Body of pancreas (tissue), 4 donors: ENCODE data around the gene CNOT1. TPM values are rescaled to one million over a fixed set of nuclear protein-coding genes. Genes with fewer than 3 reads are reported as not detected.
A peak's percentile ranks its signal among the peaks of the same experiment; 100 is the strongest.

ENCODE experiments used
- ATAC-seq: fragments of 150-250 bp; one replicate; pipeline ENCODE4 v1.9.1; 2016
- DNase-seq, 4 donors: peaks; one replicate each; pipeline ENCODE4 v3.0.0-alpha.2; 2019
- H3K27ac ChIP-seq, 4 donors: fragments of 200-600 bp; sonication (generic); 1 replicate in 3 of 4; 2 replicates in 1 of 4; pipeline versions ENCODE4 v1.5.1 to v1.6.1; 2016 to 2019; ENCODE audit warnings: mild to moderate bottlenecking in 1 of 4, mixed read lengths in 1 of 4, moderate library complexity in 1 of 4
- H3K27me3 ChIP-seq, 2 donors: fragments of 200-600 bp; sonication (generic); one replicate each; pipeline ENCODE4 v1.6.0; 2016; ENCODE audit warnings: mild to moderate bottlenecking in 1 of 2
- H3K36me3 ChIP-seq, 2 donors: fragments of 200-600 bp; sonication (generic); replicated peaks in 1 of 2; 2 replicates each; pipeline ENCODE4 v1.5.1; 2016; ENCODE audit warnings: low read depth in 2 of 2; ENCODE audit not compliant: insufficient read depth in 1 of 2
- H3K4me1 ChIP-seq: fragments of 200-600 bp; sonication (generic); one replicate; pipeline ENCODE4 v1.6.0; 2016
- H3K4me3 ChIP-seq, 2 donors: fragments of 200-600 bp; sonication (generic); 1 replicate in 1 of 2; 2 replicates in 1 of 2; pipeline ENCODE4 v1.5.1; 2016 to 2019
- H3K9me3 ChIP-seq, 3 donors: fragments of 200-600 bp; sonication (generic); 1 replicate in 2 of 3; 2 replicates in 1 of 3; pipeline ENCODE4 v1.5.1; 2016
- POLR2A ChIP-seq, 3 donors: fragments of 450-650 bp; IDR thresholded peaks; one replicate each; pipeline ENCODE4 v1.6.1; 2016; ENCODE audit warnings: antibody characterized with exemption in 3 of 3, mild to moderate bottlenecking in 2 of 3
- WGBS, 2 donors: methylation state at CpG; one replicate each; pipeline ENCODE4 v1.1.5; 2017; 5-methylcytosine and 5-hydroxymethylcytosine counted together
- intact Hi-C: fragments of 100-400 bp; cut with DNase I; formaldehyde crosslinking; loops from one replicate; pipeline ENCODE4 v1.15.1; 2023
- total RNA-seq, 2 donors: library from RNA; depleted of rRNA; stranded (reverse); fragments of >200 nt; gene quantifications; one replicate each; pipeline ENCODE4 v1.1.0, GENCODE V29; 2016
- TF ChIP-seq, protein P1 (sequence below), 7 experiments: fragments of 450-650 bp in 4 of 7; fragments of 200-600 bp in 3 of 7; sonication (generic) in 3 of 7; IDR thresholded peaks; one replicate each; pipeline ENCODE4 v1.5.1; 2016 to 2019; ENCODE audit warnings: antibody characterized with exemption in 7 of 7

The CNOT1 gene
- total RNA-seq, 2 donors from 2014 or later: 56.8 to 63.9 TPM

DNA sequence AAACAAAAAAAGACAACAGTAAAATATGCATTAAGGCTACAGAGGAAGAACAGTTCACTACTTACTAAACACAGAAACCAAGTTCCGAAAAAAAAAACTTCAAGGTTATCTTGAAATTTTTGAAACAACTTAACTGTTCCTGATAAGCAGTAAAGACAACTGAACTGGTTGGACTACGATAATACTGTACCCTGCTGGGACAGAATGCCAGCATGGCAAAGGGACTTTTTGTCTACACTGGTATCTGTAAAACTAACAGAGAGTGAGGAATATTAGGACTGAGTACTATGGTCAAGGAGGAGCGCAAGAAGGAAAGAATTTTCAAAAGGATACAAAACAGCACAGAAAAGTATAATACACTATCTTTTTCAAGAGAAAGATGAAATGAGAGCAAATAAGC is 94.5 kb downstream of the CNOT1 start:
- TF ChIP-seq POLR2A (IDR thresholded peaks at IDR 0.05): no peak
- TF ChIP-seq, protein P1, sequence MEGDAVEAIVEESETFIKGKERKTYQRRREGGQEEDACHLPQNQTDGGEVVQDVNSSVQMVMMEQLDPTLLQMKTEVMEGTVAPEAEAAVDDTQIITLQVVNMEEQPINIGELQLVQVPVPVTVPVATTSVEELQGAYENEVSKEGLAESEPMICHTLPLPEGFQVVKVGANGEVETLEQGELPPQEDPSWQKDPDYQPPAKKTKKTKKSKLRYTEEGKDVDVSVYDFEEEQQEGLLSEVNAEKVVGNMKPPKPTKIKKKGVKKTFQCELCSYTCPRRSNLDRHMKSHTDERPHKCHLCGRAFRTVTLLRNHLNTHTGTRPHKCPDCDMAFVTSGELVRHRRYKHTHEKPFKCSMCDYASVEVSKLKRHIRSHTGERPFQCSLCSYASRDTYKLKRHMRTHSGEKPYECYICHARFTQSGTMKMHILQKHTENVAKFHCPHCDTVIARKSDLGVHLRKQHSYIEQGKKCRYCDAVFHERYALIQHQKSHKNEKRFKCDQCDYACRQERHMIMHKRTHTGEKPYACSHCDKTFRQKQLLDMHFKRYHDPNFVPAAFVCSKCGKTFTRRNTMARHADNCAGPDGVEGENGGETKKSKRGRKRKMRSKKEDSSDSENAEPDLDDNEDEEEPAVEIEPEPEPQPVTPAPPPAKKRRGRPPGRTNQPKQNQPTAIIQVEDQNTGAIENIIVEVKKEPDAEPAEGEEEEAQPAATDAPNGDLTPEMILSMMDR (IDR thresholded peaks at IDR 0.05): no peak
- peaks cover 5 to 44% of the 10 kb centered on the region in 2 donors for H3K36me3 ChIP-seq
- WGBS, 2 donors: 30 to 39% methylated on average over 3 of the region's 3 CpGs
- intact Hi-C loops: no loop called here
- ATAC-seq (no peak), DNase-seq (no peak)
- peak overlapping the region in 1 of 4 donors; percentile 30 for H3K27ac ChIP-seq
- H3K27me3 ChIP-seq: no peaks in the 10 kb centered on the region
- no peaks in the 10 kb centered on the region for H3K9me3 ChIP-seq
- H3K4me3 ChIP-seq: no peak overlapping the region
- H3K4me1 ChIP-seq: peaks cover 7% of the 10 kb centered on the region

DNA sequence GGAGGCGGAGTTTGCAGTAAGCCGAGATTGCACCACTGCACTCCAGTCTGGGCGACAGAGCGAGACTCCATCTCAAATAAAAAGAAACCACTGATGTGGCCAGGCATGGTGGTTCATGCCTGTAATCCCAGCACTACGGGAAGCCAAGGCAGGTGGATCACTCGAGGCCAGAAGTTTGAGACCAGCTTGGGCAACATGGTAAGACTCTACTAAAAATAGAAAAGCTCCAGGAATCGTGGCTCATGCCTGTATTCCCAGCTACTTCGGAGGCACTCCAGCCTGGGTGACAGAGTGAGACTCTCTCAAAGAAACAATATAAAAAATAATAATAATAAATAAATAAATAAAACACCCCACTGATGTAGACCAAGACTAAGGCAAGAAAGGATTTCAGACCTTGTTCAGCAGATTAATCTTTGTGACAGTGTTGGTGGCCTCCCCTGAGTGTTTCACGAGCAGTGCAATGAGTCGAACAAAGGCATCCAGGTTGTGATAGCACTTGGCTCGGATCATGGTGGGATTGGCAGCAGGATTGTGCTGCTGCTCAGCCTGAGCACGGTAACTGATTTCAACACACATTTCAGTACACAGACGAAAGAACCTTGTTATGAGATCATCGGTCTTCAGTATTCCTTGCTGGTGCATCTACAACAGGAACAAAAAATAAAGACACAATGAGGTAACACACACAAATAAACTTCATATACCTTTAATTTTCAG is 95.7 kb downstream of the CNOT1 start:
- WGBS, 2 donors: 82 to 84% methylated on average over 14 of the region's 14 CpGs
- Histone ChIP-seq H3K4me1 (peaks cover 7% of the 10 kb centered on the region), H3K9me3 (no peaks in the 10 kb centered on the region), H3K4me3 (no peak overlapping the region), H3K27ac (no peak overlapping the region), H3K36me3 (peaks cover 5 to 41% of the 10 kb centered on the region in 2 donors), H3K27me3 (no peaks in the 10 kb centered on the region)
- ATAC-seq: no peak
- DNase-seq: no peak
- TF ChIP-seq POLR2A (IDR thresholded peaks at IDR 0.05): no peak
- TF ChIP-seq, protein P1 (IDR thresholded peaks at IDR 0.05): no peak
- intact Hi-C loops: loop anchor here (5.0 kb wide), 1 partner anchor 43 kb away; no protein-coding TSS in a partner anchor

DNA sequence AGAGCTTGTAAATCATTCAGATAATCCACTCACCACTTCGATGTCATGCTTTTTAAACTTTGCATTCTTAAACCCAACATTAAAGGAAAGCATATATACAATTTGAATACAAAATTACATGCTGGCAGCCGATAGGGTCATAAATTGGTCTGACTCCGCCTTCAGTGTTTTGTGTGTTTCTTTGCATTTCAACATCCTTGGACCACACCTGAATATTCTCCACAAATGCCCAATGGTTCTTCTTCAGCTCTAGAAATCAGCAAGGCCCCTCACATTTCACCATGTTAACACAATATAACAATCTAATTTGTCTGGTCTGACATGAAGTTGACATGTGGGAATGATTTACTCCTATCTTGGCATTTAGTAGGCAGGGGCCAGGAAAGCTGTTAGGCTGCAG is 97.2 kb downstream of the CNOT1 start:
- Histone ChIP-seq H3K36me3 (peaks cover 16 to 39% of the 10 kb centered on the region in 2 donors), H3K9me3 (no peaks in the 10 kb centered on the region), H3K27me3 (no peaks in the 10 kb centered on the region), H3K4me3 (no peak overlapping the region), H3K4me1 (peaks cover 7% of the 10 kb centered on the region), H3K27ac (no peak overlapping the region)
- ATAC-seq: no peak
- no peak for DNase-seq
- TF ChIP-seq, protein P1 (IDR thresholded peaks at IDR 0.05): no peak
- TF ChIP-seq POLR2A (IDR thresholded peaks at IDR 0.05): no peak
- WGBS, 2 donors: 90 to 95% methylated on average over 3 of the region's 3 CpGs
- intact Hi-C loops: loop anchor here (5.0 kb wide), 1 partner anchor 45 kb away; no protein-coding TSS in a partner anchor

DNA sequence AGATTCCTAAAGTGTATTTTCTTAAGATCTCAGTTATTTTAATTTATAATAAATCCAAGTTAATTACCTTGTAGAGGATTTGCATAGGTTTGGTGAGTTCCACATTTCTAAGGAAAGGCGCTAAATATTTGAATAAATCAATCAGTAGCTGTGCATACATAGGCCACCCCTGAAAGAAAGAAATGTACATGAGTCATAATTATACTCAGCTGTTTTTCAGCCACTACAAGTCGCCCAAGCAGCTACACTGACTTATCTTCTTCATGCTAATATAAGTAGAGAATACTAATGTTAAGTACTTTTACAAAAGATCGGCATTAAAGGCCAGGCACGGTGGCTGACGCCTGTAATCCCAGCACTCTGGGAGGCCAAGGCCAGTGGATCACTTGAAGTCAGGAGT is 99.4 kb downstream of the CNOT1 start:
- no peaks in the 10 kb centered on the region for H3K27me3 ChIP-seq
- intact Hi-C loops: loop anchor here (5.0 kb wide), 1 partner anchor 47 kb away; no protein-coding TSS in a partner anchor
- H3K9me3 ChIP-seq: no peaks in the 10 kb centered on the region
- WGBS, 2 donors: 86 to 92% methylated on average over 5 of the region's 5 CpGs
- H3K36me3 ChIP-seq: peaks cover 26 to 41% of the 10 kb centered on the region in 2 donors
- no peak for ATAC-seq
- DNase-seq: no peak
- H3K4me1 ChIP-seq: peaks cover 3% of the 10 kb centered on the region
- TF ChIP-seq POLR2A (IDR thresholded peaks at IDR 0.05): no peak
- TF ChIP-seq, protein P1 (IDR thresholded peaks at IDR 0.05): no peak
- no peak overlapping the region for H3K27ac ChIP-seq
- no peak overlapping the region for H3K4me3 ChIP-seq

DNA sequence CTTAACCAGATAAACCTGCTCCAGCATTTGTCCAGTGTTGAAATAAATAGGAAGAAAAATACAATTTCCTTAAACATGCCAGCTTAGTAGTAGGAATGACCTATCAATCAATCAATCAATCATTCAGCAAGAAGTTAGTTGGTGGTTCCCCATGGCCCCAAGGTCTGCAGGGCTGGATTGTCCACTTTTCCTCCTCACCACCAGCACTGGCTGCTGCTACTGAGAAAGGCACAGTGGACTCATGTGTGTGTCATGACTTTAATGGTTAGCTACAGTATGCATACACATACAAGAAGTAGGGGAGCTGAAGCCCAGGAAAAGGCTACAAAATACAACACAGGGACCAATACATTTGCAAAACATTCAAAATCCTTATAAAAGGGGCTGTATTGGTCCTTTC is 109.9 kb downstream of the CNOT1 start:
- Histone ChIP-seq H3K27ac (no peak overlapping the region), H3K9me3 (no peaks in the 10 kb centered on the region), H3K4me3 (no peak overlapping the region), H3K36me3 (peaks cover 13 to 43% of the 10 kb centered on the region in 2 donors), H3K27me3 (no peaks in the 10 kb centered on the region), H3K4me1 (peaks cover 15% of the 10 kb centered on the region)
- TF ChIP-seq POLR2A (IDR thresholded peaks at IDR 0.05): no peak
- TF ChIP-seq, protein P1 (IDR thresholded peaks at IDR 0.05): no peak
- intact Hi-C loops: no loop called here
- no peak for DNase-seq
- ATAC-seq: no peak
